Activated CD4-positive, CD25-positive, alpha-beta regulatory T cell treated with anti-CD3 and anti-CD28 coated beads, Interleukin-2, amount 50 U/mL, for 16 hours (primary cell): Measurements from ENCODE around the gene CDK16.

Source experiments
- DNase-seq: peaks from one replicate; pipeline ENCODE4 v3.0.0-alpha.2; 2020; ENCODE audit warnings: low read depth, low spot score

CDK16 gene

GRCh38 chrX:47186096-47186740 is 32.3 kb upstream of the CDK16 start:
- no peak for DNase-seq

GRCh38 chrX:47187106-47187677 is 31.3 kb upstream of the CDK16 start:
- DNase-seq, result no peak

DNA sequence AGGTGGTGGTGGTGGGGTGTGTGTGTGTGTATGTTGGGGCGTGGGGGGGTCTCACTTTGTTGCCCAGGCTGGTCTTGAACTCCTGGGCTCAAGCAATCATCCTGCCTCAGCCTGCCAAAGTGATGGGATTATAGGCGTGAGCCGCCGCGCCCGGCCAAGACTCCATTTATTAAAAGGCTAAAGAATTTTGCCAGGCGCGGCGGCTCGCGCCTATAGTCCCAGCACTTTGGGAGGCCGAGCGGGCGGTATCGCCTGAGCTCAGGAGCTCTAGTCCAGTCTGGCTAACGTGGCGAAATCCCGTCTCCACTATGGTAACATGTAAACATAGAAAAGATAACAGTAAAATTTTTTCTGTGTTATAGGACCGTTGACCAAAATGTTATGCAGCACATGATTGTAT is 28.6 kb upstream of the CDK16 start:
- DNase-seq, result no peak

DNA sequence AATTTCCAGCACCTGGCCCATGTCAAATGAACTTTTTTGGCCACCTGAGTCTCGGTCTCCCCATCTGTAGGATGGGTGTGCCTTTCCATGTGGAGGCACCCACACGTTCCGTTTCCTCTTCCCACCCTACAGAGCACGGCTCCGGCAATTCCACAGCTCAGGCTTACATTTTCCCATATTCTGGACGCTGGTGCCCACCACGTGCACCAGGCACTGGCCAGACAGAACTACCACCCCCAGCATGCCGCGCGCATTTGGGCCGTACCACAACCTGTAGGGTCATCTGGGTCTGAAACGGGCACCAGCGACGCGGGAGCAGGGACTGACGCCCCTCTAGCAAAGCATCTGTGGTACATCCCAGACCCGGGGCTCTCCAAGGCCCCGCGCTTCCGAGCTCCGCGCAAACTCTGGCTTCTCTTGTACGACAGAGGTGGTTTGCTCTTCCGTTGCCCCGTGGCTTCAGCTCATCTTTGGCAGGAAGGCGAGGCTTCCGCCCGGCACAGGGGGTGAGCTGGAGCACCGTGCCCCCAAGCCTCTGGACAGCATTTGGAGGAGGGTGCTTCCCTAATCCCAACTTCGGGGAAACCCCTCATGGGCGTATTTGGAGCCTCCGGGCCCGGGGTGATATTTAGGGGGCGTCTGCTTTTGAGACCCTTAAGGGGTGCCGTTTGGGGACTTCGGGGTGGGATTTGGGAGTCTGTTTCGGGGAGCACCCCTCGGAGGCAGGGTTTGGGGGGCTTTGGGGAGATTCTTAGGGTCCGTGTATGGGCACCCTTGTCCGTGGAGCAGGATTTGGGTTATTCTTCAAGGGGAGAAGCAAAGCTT is 27.8 kb upstream of the CDK16 start:
- DNase-seq, result peak; percentile 58

DNA sequence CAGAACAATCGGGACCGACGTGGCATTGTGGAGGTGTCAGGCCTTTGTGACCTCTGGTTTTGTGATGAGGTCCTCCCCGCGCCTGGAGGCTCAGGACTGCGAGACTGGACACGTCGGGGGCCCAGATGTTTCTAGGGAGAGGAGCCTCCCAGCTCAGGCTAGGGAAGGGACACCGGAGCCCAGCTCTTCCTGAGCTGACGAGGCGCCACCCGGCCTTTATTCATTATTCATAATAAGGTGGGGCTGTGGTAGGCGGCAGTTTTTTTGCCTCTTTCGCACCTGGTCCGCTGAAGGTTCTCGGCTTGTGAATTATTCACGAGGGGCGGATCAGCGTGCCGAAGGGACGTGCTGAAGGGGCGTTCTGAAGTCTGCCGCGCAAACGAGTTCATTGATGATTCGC is 27.1 kb upstream of the CDK16 start:
- DNase-seq, result no peak

GRCh38 chrX:47191806-47192401 is 26.6 kb upstream of the CDK16 start:
- DNase-seq, result no peak

DNA sequence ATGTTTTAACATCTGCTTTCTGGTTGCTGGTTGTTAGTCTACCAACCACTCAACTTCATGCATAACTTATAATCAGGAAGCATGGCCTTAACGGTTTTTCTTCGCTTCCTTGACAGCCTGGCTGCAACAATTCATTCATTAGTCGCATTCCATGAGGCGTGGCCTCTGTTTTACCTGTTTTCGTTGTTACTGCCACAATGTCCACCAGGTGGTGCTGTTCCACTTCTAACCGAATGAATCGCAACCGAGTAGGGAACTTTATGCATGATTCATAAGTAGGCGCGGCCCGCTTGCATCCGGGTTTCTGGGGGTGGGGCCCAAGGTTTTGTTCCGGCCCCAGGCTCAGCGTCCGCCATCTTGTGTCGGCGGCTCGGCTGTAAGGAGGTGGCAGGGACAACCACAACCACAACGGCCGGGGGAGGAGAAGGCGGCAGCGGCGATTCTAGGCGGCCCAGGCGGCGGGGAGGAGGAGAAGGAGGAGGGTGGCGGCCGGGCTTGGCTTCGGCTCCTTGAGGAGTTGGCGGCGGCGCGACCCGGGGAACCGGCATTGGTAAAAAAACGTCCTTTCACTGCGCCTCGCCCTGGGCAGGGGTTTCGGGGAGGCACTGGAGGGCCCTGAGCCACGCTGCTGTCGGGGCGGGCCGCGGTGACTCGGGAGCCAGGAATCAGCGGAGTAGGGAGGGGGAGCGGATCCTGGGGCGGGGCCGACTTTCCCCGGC is 24.8 kb upstream of the CDK16 start, which contains the start of gene UBA1:
UBA1 (plus strand) TSS at position 355 of the 719 bp plus-strand sequence. CDS start 4,974 bp downstream, outside the sequence.
- DNase-seq, result peak; percentile 89

- no peak for DNase-seq
Measured at GRCh38 chrX:47194194-47194787, 24.2 kb upstream of the CDK16 start.

- no peak for DNase-seq
Measured at GRCh38 chrX:47196098-47196497, 22.4 kb upstream of the CDK16 start.

DNA sequence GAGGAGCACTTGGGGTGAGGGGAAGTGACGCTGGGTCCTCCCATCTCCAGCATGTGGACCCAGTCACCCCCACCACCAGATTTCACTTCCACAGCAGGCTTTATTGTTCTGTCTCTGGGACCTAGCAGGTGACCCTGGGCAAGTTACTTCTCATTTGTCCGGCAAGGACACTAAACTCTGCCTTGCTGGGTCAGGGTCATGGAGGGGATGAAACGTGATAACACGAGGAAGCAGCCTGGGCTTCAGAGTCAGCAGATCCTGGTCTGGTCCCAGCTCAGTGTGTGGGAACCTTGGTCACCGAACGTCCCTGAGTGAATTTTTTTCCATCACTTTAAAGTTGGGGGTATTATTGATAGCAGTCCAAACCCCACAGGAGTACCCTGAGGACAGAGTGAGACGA is 21.0 kb upstream of the CDK16 start:
- DNase-seq, result no peak

- DNase-seq, result no peak
Measured at GRCh38 chrX:47198026-47198686, 20.3 kb upstream of the CDK16 start.

DNA sequence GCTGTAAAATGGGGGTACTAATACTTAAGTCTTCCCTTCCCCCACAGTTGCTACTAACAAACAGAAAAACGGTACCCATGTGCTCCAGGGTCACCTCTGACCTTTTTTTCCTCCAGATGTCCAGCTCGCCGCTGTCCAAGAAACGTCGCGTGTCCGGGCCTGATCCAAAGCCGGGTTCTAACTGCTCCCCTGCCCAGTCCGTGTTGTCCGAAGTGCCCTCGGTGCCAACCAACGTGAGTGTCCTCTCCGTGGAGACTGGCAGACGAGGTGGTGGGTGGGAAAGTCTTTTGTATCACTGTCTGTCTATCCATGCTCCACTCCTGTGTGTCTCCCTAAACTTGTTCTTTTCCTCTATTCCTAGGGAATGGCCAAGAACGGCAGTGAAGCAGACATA is 19.8 kb upstream of the CDK16 start:
- no peak for DNase-seq

DNA sequence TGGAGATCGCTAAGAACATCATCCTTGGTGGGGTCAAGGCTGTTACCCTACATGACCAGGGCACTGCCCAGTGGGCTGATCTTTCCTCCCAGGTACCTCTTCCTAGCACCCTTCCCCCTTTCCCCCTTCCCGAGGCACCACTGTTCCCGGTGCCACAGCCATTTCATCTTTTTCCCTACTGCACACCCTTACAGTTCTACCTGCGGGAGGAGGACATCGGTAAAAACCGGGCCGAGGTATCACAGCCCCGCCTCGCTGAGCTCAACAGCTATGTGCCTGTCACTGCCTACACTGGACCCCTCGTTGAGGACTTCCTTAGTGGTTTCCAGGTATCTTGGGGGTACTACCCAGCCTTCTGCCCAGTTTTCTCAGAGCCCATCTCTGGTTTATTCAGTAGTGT is 19.2 kb upstream of the CDK16 start:
- no peak for DNase-seq

- DNase-seq, result no peak
Measured at GRCh38 chrX:47200385-47201150, 17.9 kb upstream of the CDK16 start.

GRCh38 chrX:47201345-47201944 is 17.0 kb upstream of the CDK16 start:
- no peak for DNase-seq

GRCh38 chrX:47202316-47202715 is 16.2 kb upstream of the CDK16 start:
- DNase-seq, result no peak

DNA sequence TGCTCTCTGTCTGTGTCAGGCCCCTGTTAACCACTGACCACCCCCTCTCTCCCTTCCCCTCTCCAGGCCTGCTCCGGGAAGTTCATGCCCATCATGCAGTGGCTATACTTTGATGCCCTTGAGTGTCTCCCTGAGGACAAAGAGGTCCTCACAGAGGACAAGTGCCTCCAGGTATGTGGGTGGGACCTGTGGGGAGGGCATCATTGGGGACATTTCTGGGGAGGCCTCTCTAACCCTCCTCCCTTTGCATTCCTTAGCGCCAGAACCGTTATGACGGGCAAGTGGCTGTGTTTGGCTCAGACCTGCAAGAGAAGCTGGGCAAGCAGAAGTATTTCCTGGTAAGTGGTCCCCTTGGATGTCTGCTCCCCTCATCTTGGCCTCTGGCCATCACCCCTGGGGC is 15.6 kb upstream of the CDK16 start:
- no peak for DNase-seq

GRCh38 chrX:47204970-47205369 is 13.5 kb upstream of the CDK16 start:
- DNase-seq, result no peak

DNA sequence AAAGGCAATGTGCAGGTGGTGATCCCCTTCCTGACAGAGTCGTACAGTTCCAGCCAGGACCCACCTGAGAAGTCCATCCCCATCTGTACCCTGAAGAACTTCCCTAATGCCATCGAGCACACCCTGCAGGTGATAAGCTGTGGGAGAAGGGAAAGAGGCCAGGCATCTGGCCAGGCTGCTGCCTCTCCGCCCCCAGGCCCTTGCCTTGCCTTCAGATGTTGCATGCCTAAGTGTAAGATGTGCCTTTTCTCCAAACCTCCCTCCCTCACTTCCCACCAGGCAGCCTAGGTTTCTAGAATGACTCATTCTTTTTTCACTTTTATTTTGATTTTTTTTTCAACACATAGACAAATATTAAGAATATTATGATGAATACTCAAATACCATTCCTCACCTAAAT is 12.2 kb upstream of the CDK16 start:
- DNase-seq, result no peak

DNA sequence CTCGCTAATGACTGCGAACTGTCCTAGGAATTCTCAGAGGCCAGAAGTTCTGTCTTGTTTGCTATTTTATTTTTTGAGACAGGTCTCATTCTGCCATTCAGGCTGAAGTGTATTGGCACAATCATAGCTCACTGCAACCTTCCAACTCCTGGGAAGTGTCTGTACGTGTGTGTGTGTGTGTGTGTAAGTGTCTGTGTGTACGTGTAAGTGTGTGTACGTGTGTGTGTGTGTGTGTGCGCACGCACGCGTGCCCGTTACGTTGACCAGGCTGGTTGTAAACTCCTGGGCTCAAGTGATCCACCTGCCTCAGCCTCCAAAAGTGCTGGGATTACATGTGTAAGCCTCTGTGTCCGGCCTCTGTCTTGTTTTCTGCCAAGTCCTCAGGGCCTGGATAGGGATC is 10.4 kb upstream of the CDK16 start:
- no peak for DNase-seq
